GM21825 (cell line): ENCODE data around the gene WFS1.

Experiments used
- ATAC-seq: cut with Tn5 transposase; IDR thresholded peaks from one replicate; pipeline ENCODE4 v1.9.1; 2021; ENCODE audit warnings: mild to moderate bottlenecking, moderate library complexity; ENCODE audit not compliant: unreplicated experiment

Gene WFS1

GRCh38 chr4:6279582-6280289 lies 10.1 kb downstream of the WFS1 start:
- no peak for ATAC-seq

- no peak for ATAC-seq
These were observed 10.8 kb downstream of the WFS1 start for GRCh38 chr4:6280365-6280996.

- ATAC-seq, result no peak
These were observed 12.0 kb downstream of the WFS1 start for GRCh38 chr4:6281436-6282313.

GRCh38 chr4:6282314-6282771 lies 12.7 kb downstream of the WFS1 start:
- no peak for ATAC-seq

- ATAC-seq, result no peak
These were observed 13.6 kb downstream of the WFS1 start for GRCh38 chr4:6283282-6283681.

- no peak for ATAC-seq
These were observed 17.6 kb downstream of the WFS1 start for GRCh38 chr4:6287017-6287788.

- ATAC-seq, result no peak
These were observed 18.7 kb downstream of the WFS1 start for GRCh38 chr4:6288342-6288741.

- ATAC-seq, result no peak
These were observed 19.2 kb downstream of the WFS1 start for GRCh38 chr4:6288871-6289270.

- no peak for ATAC-seq
These were observed 20.6 kb downstream of the WFS1 start for GRCh38 chr4:6290256-6290655.

GRCh38 chr4:6290769-6291547 lies 21.3 kb downstream of the WFS1 start:
- no peak for ATAC-seq

- ATAC-seq, result no peak
These were observed 22.2 kb downstream of the WFS1 start for GRCh38 chr4:6291784-6292297.

- ATAC-seq, result no peak
These were observed 22.9 kb downstream of the WFS1 start for GRCh38 chr4:6292376-6293096.

- no peak for ATAC-seq
These were observed 23.4 kb downstream of the WFS1 start for GRCh38 chr4:6293097-6293445.

GRCh38 chr4:6293661-6294060 lies 24.0 kb downstream of the WFS1 start:
- ATAC-seq, result no peak

- ATAC-seq, result no peak
These were observed 25.2 kb downstream of the WFS1 start for GRCh38 chr4:6294705-6295421.

GRCh38 chr4:6295495-6295894 lies 25.8 kb downstream of the WFS1 start:
- ATAC-seq, result no peak

- no peak for ATAC-seq
These were observed 26.4 kb downstream of the WFS1 start for GRCh38 chr4:6296026-6296425.

GRCh38 chr4:6297266-6297815 lies 27.7 kb downstream of the WFS1 start:
- no peak for ATAC-seq
